Non-pigmented ciliary epithelial cell (primary cell): Measurements from ENCODE around the gene BAZ1A.
"Not testable (repeated sequence)": the region's sequence is repeated elsewhere in the genome, so short reads cannot be mapped to it uniquely, and the experiment has no call there.

Source experiments
- DNase-seq: peaks from one replicate; pipeline ENCODE4 v3.0.0-alpha.2; 2010; ENCODE audit warnings: low read depth

The BAZ1A gene

DNA sequence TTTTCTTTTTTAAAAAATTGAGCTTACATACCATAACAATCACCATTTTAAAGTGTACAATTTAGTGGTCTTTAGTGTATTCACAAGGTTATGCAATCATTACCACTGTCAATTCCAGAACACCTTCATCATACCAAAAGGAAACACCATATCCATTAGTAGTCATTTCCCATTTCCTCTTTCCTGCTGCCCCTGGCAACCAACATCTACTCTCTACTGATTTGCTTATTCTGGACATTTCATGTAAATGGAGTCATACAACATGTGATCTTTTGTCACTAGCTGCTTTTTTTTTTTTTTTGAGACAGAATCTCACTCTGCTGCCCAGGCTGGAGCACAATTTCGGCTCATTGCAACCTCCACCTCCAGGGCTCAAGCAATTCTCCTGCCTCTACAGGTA, 93.9 kb downstream of the BAZ1A start:
- peak; percentile 90 for DNase-seq

DNA sequence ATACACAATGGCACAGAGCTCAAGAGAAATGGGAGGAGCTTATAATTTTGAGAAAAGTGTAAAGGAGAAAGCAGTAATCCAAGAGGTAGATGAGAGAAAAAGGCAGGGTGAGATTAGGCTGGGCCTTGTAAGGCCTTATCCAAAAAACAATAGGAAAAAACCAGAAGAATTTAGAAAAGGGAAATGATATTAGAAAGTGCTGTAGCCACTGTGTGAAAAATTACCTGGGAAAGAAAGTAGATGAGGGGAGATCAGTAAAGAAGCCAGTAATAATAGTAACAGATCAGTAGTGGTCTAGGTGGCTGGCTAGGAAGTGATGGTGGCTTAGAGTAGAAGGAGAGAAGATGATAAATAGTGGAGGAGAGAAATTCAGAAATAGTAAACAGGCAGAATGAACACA, 94.5 kb downstream of the BAZ1A start:
- no peak for DNase-seq

DNA sequence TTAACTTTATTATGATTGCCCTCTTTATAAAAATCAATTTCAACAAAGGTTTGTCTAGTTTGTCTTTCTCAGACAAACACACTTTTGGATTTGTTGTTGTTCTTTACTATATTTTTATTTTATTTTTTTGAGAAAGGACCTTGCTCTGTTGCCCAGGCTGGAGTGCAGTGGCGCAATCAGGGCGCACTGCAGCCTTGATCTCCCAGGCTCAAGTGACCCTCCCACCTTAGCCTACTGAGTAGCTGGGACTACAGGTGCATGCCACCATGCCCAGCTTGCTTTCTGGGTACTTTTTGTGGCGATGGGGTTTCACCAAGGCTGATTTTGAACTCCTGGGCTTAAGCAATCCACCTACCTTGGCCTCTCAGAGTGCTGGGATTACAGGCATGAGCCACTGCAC, 96.4 kb downstream of the BAZ1A start:
- no peak for DNase-seq

DNA sequence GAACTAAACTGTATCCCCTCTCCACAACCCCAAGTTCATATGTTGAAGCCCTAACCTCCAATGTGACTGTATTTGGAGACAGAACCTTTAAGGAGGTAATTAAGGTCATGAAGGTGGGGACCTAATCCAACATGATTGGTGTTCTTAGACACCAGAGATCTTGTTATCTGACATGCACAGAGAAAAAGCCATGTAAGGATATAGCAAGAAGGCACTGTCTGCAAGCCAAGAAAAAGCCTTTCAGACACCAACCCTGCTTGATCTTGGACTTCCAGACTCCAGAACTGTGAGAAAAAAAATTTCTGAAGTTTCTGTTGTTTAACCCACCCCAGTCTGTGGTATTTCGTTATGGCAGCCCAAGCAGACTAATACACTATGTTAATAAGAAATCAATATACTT, 98.5 kb downstream of the BAZ1A start:
- DNase-seq: no peak

DNA sequence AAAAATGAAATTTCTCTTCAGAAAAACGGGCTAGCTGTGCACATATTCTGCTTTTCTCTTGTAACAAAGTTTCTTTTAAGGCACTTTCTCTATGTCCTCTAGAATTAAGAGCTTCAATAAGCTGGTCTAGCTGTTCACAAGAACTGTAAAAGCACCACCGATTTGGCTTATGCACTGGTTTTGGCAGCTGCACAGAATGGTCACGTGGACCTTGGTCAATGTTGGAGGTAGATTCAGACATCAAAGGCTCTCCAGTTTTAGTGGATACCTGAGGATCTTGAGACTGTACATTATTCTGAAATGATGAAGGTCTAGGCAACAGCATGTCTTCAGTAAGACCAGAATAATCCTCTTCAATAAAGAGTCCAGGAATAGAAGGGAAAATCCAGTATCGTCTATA, 99.2 kb downstream of the BAZ1A start:
- no peak for DNase-seq

DNA sequence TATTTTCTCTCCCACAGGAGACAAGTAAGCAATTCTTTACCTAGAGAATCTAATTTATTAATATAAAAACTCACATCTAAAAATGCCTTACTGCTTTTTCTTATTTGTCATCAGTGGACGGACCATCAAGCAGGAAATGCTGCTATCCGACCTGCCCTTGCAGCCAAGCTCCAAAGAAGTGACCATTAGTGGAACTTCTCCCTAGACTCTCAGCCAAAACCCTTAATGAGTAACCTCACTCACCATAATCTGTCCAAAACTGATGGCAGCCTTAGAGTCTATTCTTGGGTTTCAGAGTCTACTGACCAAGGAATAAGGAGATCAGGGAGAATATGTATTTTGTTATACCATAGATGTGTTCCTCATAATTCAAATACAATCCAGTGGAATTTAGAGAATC, 99.8 kb downstream of the BAZ1A start:
- no peak for DNase-seq

DNA sequence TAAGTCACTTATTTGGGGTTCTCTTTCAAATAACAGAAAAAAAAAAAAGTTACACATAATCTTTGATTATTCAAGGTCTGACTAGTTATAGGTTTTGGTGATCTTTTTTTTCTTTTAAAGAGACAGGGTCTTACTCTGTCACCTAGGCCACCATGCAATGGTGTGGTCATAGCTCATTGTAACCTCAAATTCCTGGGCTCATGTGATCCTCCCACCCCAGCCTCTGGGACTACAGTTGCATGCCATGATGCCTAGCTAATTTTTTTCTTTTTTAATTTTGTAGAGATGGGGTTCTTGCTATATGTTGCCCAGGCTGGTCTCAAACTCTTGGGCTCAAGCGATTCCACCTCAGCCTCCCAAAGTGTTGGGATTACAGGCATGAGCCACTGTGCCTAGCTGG, 104.3 kb downstream of the BAZ1A start:
- no peak for DNase-seq

DNA sequence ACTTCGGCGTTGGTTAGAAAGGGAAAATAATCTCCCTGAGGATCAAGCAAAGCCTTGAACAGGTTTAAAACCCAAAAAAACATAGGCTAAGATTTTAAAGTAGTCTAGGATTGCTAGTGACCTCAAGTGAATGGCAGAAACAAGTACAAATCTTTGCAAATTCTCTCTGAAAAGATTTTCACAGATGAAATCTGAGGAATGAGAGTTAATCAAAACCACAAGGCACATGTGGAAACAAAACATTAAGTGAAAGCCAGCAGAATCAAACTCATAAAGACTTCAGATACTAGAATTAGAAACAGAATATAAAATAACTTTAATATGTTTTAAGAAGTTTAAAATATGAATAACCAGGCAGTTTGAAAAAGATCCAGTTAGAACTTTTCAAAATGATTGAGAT, 108.6 kb downstream of the BAZ1A start:
- no peak for DNase-seq

DNA sequence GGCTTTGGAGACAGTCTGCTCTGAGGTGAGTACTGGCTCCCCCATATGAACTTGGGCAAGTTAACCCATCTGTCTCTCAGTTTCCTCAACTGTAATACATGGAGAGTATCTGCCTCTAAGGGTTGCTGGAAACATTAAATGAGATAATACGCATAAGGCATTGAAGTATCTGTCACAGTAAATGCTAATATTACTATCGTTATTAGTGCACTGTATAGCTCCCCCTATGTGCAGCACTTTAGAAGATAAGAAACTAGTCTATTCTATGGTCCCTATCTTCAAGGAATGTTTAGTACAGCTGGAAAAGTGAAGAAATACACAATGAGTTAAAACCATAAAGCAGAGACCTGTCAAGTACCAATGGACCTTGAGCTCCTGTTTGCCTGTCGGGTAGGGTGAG, 109.1 kb downstream of the BAZ1A start:
- DNase-seq: no peak

DNA sequence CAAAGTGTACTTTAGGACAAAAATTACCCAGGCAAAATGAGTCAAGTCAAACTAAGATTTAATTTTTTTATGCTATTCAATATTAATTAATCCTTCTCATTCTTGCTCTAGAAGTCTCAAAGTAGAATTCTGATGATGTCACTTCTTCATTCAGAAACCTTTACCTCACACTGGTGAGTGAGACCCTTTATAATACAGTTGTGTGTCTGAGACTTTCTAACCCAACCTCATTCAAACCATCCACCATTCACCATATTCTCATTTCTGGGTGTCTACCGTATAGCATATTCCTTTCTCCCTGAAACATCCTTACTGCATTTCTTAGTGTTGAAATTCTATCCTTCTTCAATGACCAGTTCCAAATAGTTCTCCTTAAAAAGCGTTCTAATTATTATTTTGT, 119.9 kb downstream of the BAZ1A start:
- no peak for DNase-seq

DNA sequence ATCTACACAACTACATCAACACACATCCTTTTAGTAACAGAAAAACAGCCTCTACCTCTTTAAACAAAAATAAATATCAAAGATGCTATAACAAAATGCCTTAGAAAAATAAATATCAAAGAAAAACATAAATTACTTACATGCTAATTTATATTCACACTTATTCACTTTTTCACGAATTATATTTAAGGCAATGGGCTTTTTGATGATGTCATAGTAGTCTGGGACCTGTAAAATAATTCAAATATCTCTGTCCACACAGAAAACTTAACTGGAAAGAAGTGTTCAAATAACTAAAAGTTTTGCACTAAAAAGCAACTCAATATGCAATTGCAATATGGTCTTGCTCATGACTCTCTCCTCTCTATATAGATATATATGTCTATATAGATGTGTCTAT, 120.5 kb downstream of the BAZ1A start:
- DNase-seq: no peak

DNA sequence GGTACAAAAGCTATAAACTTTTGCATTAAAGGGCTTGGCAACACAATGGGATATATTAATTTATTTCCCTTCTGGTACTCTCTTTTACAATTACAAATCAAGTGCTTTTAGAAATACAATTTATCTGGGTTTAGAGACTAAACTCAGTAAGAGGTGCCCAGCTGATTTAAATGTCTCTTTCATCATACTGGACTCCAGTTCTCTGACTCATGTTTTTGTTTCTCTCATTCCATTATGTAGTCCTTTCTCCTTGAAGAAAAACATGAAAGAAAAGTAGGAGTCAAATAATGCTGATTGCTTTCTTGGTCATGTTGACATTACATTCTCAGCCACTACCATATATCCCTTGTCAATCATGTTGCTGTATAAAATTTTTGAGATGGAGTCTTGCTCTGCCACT, 124.5 kb downstream of the BAZ1A start:
- peak; percentile 41 for DNase-seq

DNA sequence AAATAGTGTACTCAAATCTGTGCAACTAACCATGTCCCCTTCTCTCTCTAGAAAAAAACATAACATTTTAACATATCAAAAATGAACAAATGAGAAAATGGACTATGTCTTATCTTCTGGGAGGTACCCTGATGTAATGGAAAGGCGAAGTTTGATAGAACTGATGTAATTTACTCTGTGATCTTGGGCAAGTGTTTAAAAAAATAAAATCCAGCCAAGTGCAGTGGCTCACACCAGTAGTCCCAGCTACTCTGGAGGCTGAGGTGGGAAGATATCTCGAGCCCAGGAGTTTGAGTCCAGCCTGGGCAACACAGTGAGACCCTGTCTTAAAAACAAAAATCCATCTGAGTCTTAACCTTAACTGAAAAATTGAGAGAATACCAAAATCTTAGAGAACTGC, 124.9 kb downstream of the BAZ1A start:
- no peak for DNase-seq

DNA sequence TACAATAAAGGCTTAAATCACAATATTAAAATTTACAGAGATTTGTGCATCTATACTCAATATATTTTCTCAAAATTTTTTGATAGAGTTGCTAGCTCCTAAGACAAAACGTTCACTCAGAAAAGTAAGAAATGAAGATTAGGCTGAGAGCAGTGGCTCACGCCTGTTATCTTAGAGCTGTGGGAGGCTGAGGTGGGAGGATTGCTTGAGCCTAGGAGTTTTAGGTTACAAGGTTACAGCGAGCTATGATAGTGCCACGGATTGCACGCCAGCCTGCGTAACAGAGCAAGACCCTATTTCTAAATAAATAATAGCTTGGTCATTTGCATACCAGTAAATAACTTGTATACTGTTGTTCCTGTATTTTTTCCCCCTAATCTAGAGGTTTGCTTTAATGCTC, 125.8 kb downstream of the BAZ1A start:
- DNase-seq: no peak

DNA sequence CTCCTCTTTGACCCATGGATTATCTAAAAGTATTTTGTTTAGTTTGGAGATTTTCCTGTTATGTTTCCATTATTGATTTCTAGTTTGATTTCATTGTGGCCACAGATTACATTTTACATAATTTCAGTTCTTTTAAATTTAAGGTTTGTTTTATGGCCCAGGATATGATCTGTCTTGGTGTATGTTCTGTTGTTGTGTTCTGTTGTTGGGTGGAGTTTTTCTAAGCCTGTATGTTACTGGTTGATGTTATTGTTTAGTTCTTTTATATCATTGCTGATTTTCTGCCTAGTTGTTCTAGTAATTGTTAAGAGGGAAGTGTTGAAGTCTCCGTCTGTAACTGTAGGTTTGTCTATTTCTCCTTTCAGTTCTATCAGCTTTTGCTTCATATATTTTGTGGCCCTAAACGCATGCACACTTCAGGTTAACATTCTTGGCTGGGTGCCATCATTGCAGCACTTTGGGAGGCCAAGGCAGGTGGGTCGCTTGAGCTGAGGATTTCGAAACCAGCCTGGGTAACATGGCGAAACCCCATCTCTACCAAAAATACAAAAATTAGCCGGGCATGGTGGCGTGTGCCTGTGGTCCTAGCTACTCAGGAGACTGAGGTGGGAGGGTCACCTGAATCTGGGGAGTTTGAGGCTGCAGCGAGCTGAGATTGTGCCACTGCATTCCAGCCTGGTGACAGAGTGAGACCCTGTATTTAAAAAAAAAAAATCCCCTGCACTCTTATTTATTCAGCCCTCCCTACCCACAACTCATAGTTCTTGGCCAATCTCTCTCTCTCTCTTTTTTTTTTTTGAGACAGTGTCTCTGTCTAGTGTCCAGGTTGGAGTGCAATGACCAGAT, 132.7 kb downstream of the BAZ1A start:
- DNase-seq: no peak

DNA sequence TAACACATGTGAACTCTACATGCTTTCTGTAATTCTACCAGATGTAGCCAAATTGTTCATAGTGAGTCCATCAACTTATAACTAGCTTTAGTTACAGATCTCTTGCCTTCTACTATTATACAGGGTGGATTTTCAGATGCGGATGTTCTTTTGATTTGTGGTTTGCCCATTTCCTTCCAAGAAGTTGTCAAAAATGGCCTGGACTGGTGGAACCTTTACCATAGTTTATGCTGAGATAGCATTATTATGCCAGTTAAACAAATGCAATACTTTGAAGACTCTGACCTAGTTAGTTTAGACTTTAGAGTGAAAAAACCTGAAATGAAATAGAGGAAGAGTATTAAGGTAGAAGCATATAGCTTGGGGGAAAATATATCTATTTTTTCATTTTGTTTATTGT, 133.3 kb downstream of the BAZ1A start:
- no peak for DNase-seq

DNA sequence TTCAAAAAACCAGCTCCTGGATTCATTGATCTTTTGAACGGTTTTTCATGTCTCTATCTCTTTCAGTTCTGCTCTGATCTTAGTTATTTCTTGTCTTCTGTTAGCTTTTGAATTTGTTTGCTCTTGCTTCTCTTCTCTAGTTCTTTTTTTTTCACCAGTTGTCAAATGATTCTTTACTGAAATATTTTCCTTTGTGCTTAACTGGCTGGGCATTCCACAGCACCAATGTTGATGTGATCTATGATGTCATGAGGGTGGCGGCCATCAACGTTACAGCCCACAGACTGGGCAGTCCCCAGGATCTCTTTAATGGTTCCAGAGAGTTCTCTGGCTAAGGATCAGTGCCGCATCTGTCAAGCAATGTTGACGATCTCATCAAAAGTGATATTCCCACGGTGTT, 135.0 kb downstream of the BAZ1A start:
- not testable (repeated sequence) for DNase-seq

DNA sequence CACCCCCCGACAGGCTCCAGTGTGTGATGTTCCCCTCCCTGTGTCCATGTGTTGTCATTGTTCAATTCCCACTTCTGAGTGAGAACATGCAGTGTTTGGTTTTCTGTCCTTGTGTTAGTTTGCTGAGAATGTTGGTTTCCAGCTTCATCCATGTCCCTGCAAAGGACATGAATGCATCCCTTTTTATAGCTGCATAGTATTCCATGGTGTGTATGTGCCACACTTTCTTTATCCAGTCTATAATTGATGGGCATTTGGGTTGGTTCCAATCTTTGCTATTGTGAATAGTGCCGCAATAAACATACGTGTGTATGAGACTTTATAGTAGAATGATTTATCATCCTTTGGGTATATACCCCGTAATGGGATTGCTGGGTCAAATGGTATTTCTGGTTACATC, 138.1 kb downstream of the BAZ1A start:
- not testable (repeated sequence) for DNase-seq

DNA sequence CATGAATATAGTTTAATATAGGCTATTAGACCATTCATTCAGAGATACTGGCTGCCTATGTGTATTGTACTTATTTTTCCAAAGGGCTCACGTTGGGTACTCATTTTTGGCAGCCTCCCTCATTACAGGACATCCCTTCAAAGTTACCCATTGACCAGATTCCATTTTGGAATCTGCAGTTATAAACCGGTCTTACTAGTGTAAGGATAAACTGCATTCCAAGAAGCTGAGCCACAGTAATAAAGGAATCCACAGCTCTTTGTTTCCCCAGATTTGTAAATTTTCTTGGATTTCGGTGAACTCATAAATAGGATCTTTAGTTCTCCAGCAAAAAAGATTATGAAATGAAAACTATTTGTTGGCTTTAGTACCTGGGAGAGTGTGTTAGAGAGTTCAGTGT, 141.9 kb downstream of the BAZ1A start:
- DNase-seq: no peak

DNA sequence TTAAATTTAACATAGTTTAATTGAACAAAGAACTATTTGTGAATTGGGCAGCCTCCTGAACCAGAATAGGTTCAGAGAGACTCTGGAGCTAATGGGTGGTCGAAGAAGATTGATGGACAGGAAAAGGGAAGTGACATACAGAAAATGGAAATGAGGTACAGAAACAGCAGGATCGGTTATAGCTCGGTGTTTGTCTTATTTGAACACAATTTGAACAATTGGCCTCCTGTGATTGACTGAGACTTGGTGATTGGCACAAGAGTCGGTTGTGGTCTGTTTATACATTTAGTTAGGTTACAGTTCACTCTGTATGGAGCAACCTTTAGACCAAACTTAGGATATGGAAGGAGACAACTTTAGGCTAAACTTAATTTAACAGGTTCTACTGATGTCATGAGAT, 142.4 kb downstream of the BAZ1A start:
- DNase-seq: no peak

DNA sequence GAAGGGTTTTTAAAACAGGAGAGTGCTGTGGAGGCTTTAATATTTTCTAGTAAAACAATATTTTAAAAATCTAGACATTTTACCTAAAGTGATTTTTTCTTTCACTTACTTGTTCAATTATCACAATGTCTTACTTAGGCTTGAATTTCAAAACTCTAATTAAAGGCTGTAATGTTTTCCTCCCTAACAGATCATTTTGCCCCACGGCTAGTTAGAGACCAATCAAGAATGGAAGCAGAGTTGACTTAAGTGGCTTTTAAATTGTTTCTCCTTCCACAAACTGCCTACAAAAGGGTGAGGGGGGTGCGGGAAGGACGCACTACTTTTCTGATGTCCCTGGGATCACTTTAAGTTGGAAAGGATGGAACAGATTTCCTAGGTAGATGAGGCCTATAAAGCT, 151.3 kb downstream of the BAZ1A start:
- DNase-seq: no peak

DNA sequence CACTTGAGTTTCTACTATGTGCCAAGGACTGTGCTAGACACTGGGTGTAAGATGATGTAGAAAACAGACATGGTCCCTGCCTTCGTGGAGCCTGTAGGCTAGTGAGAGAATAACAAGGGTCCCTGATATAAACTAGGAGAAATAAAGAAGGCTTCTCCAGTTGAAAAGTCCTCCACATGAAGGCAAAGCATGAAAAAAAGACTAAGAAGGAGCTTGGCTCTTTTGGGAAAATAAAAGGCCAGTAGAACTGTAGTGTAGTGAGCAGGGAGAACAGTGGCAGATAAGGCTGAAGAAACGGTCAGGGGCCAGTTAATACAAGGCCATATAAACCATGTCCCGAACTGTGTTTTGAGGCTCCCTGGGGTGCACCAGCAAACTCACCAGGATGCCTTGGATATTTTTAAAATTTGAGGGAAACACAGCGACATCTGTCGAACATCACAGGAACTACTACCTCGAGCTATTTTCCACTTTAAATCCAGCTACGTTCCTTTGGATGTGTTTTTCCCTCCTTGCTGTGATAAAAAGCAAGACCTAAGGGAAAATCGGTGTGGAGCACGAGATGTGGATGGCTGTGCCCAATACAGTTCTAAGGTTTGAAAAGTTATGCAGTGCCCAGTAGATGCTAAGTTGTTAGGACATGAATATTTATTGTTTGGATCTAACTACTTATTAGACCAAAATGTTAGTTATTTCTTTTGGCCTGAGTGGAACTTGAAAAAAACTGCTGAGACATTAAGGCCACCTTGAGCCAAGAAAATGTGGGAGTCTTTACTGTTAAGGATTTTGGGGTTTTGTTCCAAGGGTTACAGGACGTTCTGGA, 152.2 kb downstream of the BAZ1A start:
- DNase-seq: no peak

DNA sequence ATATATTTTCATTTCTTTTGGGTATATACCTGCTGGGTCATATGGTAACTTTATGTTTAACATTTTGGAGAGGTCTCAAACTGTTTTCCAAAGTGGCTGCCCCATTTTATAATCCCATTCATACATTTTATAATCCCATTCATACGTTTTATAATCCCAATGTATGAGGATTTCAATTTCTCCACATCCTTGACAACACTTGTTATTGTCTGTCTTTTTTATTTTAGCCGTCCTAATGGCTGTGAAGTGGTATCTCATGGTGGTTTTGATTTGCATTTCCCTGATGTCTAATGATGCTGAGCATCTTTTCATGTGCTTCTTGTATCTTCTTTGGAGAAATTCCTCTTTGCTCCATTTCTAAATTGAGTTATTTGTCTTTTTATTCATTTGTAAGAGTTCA, 154.0 kb downstream of the BAZ1A start:
- DNase-seq: no peak
